Breast epithelium (tissue), 3 donors: Measurements from ENCODE around the gene PCDHGA1.
"Not testable (repeated sequence)": the region's sequence is repeated elsewhere in the genome, so short reads cannot be mapped to it uniquely, and the experiment has no call there.

Source experiments
- CTCF ChIP-seq, 3 donors: fragments of 450-650 bp; IDR thresholded peaks; one replicate each; pipeline ENCODE4 v1.5.1; 2016 to 2017; ENCODE audit warnings: antibody characterized with exemption in 3 of 3, mild to moderate bottlenecking in 3 of 3, moderate library complexity in 3 of 3
- POLR2A ChIP-seq: fragments of 450-650 bp; IDR thresholded peaks from one replicate; pipeline ENCODE4 v1.6.1; 2016; ENCODE audit warnings: antibody characterized with exemption, mild to moderate bottlenecking, moderate library complexity

- not testable (repeated sequence) for TF ChIP-seq CTCF (IDR thresholded peaks at IDR 0.05); POLR2A
Observed at GRCh38 chr5:141387557-141388311, 57.4 kb downstream of the PCDHGA1 start, which contains the start of gene PCDHGB4.
